ENCODE results near the gene AUTS2.
"Not testable (repeated sequence)": the region's sequence is repeated elsewhere in the genome, so short reads cannot be mapped to it uniquely, and the experiment has no call there.

Gene AUTS2

DNA sequence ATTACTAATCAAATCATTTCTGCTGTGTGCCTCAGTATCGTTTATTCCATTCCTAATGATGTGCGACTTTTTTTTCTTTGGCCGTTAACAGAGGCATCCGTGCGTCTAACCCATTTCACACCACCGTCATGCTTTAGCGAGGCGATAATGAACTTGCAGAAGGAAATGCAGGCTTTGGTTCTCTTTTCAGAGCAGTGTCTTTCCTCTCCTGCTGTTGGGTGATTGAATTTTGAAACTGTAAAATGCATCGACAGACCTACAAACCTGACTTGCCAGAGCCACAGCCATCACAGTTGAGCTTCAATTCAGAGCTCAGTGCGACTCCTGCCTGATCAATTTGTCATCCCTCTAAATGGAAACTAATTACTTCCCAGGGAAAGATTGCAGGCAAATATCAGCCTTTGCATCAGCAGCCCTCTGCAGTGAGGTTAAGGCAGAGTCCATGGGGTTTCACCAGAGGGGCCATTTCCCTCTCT, 1047.6 kb downstream of the AUTS2 start:
- TF ChIP-seq, protein P1, sequence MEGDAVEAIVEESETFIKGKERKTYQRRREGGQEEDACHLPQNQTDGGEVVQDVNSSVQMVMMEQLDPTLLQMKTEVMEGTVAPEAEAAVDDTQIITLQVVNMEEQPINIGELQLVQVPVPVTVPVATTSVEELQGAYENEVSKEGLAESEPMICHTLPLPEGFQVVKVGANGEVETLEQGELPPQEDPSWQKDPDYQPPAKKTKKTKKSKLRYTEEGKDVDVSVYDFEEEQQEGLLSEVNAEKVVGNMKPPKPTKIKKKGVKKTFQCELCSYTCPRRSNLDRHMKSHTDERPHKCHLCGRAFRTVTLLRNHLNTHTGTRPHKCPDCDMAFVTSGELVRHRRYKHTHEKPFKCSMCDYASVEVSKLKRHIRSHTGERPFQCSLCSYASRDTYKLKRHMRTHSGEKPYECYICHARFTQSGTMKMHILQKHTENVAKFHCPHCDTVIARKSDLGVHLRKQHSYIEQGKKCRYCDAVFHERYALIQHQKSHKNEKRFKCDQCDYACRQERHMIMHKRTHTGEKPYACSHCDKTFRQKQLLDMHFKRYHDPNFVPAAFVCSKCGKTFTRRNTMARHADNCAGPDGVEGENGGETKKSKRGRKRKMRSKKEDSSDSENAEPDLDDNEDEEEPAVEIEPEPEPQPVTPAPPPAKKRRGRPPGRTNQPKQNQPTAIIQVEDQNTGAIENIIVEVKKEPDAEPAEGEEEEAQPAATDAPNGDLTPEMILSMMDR (IDR thresholded peaks at IDR 0.05; ENCODE audit: low read depth, low read length) = no peak

DNA sequence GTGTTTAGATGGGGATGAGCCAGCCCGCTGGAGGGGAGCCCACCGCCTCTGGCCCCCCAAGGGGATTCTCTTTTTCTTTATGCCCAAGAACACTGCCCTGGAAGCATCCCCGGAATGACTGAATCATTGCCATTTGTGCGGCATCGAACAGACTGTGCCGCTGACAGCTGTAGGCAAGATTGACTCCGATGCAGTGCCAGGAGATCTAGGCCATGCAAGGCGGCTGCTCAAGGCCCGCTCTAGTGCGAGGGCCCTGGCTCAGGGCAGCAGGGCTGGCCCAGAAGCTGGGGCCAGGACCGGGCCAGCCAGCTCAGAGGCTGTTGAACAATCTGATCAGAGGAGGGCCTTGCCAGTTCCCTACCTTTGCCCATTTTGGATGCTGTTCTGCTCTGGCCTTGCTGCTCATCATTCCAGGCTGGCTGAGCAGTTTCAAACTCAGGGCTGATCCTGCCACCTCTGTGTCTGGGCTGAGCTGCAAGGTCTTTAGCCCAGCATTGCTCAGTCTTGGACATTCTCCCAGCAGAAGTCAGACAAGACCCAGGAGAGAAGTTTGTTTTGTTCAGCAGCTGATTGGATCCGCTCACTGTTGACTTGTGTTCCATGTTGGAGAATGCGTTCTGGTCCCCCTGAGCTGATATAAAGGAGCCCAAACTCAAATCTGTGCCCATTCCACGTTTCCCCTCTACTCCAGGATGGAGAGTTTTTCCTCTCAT, 1048.4 kb downstream of the AUTS2 start:
- no peak overlapping the region for H3K4me3 ChIP-seq (ENCODE audit: low read depth, low read length)
- TF ChIP-seq, protein P1 (IDR thresholded peaks at IDR 0.05; ENCODE audit: low read depth, low read length) = no peak

More for the DNA sequence above, 1047.6 kb downstream of the AUTS2 start:
- H3K4me3 ChIP-seq (ENCODE audit: low read depth, low read length) = no peak overlapping the region

DNA sequence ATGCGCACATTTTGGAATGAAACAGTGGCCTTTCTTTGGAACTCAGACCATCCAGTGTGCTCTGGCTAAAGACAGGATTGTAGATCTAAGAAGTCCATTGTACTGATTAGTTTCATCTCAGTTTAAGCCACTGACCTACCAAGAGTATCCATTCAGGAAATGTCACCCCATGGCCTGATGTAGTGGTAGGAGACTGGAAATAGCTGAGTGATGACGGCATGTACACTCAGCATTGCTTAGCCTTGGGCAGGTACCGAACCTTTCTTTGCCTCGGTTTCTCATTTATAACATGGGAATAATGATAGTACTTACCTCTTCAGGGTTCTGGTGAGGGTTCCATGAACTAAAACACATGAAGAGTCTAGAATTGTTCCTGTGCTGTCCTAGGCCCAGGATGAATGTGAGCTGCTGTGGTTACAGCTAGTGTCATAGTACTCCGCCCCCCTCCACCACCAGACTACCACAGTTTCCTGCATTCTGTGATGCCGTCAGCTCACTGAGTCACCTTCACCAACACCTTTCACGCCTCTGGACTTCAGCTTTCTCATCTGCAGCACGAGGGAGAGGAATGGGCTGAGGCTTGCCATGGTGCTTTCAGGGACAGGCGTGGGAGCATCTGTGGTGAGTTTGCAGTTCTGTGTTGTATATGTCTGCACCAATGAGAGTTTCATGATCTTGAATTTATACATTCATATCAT, 1049.7 kb downstream of the AUTS2 start:
- no peak overlapping the region for H3K4me3 ChIP-seq (ENCODE audit: low read depth, low read length)
- TF ChIP-seq, protein P1 (IDR thresholded peaks at IDR 0.05; ENCODE audit: low read depth, low read length) = no peak

DNA sequence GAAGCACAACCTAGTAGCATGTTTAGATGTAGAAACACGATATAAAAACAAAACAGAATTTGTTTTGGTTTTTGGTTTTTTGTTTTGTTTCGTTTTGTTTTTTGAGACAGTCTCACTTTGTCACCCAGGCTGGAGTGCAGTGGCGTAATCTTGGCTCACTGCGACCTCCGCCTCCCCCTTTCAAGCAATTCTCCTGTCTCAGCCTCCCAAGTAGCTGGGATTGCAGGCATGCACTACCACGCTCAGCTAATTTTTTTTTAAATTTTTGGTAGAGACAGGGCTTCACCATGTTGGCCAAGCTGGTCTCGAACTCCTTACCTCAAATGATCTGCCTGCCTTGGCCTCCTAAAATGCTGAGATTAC, 1050.2 kb downstream of the AUTS2 start:
- H3K4me3 ChIP-seq (ENCODE audit: low read depth, low read length) = not testable (repeated sequence)

DNA sequence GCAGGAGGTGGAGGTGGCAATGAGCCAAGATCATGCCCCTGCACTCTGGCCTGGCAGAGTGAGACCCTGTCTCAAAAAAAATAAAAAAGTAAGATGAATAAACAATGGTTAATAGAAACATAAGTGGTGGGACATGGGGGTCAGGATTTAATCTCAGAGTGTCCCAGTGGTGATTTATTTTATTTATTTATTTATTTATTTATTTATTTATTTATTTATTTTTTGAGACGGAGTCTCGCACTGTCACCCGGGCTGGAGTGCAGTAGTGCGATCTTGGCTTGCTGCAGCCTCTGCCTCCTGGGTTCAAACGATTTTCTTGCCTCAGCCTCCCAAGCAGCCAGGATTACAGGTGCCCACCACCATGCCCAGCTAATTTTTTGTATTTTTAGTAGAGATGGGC, 1051.0 kb downstream of the AUTS2 start:
- TF ChIP-seq, protein P1 (IDR thresholded peaks at IDR 0.05; ENCODE audit: low read depth, low read length) = no peak
- no peak overlapping the region for H3K4me3 ChIP-seq (ENCODE audit: low read depth, low read length)

DNA sequence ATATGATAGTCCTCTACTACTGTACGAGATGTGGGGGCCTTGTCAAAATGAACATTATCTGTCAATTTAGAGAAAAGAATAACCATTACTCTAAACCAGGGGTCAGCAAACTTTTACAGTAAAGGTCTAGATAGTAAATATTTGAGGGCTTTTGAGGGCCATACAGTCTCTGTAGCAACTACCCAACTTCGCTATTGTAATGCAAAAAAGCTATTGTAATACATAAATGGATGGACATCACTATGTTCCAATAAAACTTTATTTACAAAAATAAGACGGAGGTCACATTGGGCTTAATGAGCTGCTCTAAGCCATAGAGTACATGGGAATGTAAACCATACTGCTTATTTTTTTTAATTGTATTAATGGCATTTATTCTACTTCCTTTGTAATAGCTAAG, 1055.9 kb downstream of the AUTS2 start:
- no peak overlapping the region for H3K4me3 ChIP-seq (ENCODE audit: low read depth, low read length)
- TF ChIP-seq, protein P1 (IDR thresholded peaks at IDR 0.05; ENCODE audit: low read depth, low read length) = no peak

DNA sequence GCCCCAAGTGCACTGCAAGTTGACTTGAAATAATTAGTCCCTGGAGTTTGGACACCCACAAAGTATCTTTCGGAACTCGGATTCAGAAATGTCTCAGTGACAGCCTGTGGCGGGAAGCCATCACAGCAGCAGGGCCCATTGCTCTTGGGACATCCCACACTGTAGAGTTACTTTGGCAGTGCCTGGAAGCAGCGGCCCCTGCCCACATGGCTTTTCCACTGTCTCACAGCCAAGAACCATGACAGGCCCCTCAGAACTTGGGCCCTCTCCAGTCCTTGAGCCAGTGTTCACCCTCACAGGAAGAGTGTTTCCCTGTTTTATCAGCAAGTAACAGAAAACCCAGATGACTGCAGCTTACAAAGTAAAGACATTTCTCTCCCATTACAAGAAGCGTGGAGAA, 1056.7 kb downstream of the AUTS2 start:
- H3K4me3 ChIP-seq (ENCODE audit: low read depth, low read length) = no peak overlapping the region
- TF ChIP-seq, protein P1 (IDR thresholded peaks at IDR 0.05; ENCODE audit: low read depth, low read length) = no peak
